Lower leg skin (tissue), 3 donors: ENCODE results near the gene ABCC8.

ENCODE experiments used
- POLR2A ChIP-seq, 2 donors: fragments of 450-650 bp; IDR thresholded peaks; one replicate each; pipeline ENCODE4 v1.6.1; 2016 to 2017; ENCODE audit warnings: antibody characterized with exemption in 2 of 2, mild to moderate bottlenecking in 1 of 2, moderate library complexity in 1 of 2
- TF ChIP-seq, protein P1 (sequence below), 3 donors: fragments of 450-650 bp; IDR thresholded peaks; one replicate each; pipeline ENCODE4 v1.5.1; 2016; ENCODE audit warnings: antibody characterized with exemption in 3 of 3, mild to moderate bottlenecking in 3 of 3, moderate library complexity in 2 of 3

DNA sequence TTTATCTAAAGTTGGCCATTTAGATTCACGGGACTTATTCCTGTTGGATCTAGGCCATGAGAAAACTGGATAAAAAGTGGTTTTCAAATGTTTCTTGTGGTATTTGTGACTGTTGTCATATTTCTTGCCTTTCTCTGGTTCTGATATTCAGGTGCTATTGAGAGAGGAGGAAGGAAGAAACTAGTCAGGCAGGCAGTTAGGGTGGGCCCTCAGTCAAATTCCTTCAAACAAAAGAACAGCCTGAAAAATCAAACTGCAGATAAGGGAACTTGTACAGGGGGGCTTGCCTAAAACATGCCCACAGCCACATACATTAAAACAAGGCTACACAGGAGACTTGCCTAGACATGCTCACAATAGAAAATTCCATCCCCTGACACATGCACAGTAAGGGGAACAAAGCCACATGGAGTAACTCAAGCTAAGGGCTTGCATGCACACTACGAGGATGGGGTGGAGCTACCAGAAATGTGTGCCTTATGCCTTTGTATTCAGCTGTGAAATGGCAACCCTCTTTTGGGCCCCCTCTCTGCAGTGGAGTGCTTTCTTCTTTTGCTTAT is 106.9 kb downstream of the ABCC8 start:
- TF ChIP-seq, protein P1, sequence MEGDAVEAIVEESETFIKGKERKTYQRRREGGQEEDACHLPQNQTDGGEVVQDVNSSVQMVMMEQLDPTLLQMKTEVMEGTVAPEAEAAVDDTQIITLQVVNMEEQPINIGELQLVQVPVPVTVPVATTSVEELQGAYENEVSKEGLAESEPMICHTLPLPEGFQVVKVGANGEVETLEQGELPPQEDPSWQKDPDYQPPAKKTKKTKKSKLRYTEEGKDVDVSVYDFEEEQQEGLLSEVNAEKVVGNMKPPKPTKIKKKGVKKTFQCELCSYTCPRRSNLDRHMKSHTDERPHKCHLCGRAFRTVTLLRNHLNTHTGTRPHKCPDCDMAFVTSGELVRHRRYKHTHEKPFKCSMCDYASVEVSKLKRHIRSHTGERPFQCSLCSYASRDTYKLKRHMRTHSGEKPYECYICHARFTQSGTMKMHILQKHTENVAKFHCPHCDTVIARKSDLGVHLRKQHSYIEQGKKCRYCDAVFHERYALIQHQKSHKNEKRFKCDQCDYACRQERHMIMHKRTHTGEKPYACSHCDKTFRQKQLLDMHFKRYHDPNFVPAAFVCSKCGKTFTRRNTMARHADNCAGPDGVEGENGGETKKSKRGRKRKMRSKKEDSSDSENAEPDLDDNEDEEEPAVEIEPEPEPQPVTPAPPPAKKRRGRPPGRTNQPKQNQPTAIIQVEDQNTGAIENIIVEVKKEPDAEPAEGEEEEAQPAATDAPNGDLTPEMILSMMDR (IDR thresholded peaks at IDR 0.05): no peak
- TF ChIP-seq POLR2A (IDR thresholded peaks at IDR 0.05): no peak
